ENCODE data around the gene THSD1. TPM values are rescaled to one million over a fixed set of nuclear protein-coding genes. Genes with fewer than 3 reads are reported as not detected.
A peak's percentile ranks its signal among the peaks of the same experiment; 100 is the strongest.

The THSD1 gene
- total and polyA plus RNA-seq, 10 of the 15 experiments (the other 5 are each of a cell fraction or from before 2014, with no cell fraction given), result 0.03 to 0.20 (median 0.13) TPM; not detected in 2

DNA sequence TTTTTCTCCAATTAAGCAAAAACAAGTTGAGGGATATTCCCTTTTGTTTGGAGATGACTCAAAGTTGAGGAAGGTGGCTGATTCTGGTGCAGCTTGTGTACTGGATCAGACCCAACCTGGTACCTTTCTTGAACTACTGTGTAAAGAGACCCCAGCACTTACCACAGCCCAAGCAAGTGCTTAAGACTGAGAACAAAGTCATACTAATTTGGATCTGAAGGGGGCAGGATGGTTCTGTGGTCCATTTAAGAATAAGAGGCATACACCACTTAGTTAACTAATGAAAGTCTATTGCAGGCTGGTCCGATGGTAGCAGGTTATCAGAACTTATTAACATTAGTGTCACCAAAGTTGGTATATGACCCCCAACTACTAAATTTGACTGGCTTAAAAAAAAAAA is 6.3 kb downstream of the THSD1 start:
- Histone ChIP-seq H3K9ac (ENCODE audit: control insufficient read depth, insufficient read depth, low read length) (no peak overlapping the region), H3K4me3 (no peak overlapping the region), H3K79me2 (ENCODE audit: control insufficient read depth, insufficient read depth, low read length) (no peaks in the 10 kb centered on the region), H4K20me1 (ENCODE audit: control insufficient read depth, insufficient read depth) (no peaks in the 10 kb centered on the region), H3K27me3 (replicated peaks in 1 of 2; ENCODE audit: control insufficient read depth in 2 of 2, insufficient read depth in 2 of 2, low read length in 1 of 2) (no peaks in the 10 kb centered on the region; a peak in 2 of 4 replicates), H3K4me2 (ENCODE audit: control insufficient read depth, insufficient read depth) (no peak overlapping the region), H2AFZ (ENCODE audit: control insufficient read depth, low read depth, low read length) (no peak overlapping the region), H3K36me3 (ENCODE audit: control insufficient read depth in 2 of 2, insufficient read depth in 2 of 2, low read length in 1 of 2) (no peaks in the 10 kb centered on the region), H3K27ac (ENCODE audit: control insufficient read depth, insufficient read depth) (no peak overlapping the region), H3K4me1 (ENCODE audit: control insufficient read depth, insufficient read depth, low read length) (no peaks in the 10 kb centered on the region), H3K9me3 (replicated peaks; ENCODE audit: control insufficient read depth, insufficient read depth, low read length) (no peaks in the 10 kb centered on the region)
- in situ Hi-C loops (cut with MboI) (no loop called here), intact Hi-C loops (cut with micrococcal nuclease; ENCODE audit: unreplicated experiment) (no loop called here)
- CTCF ChIA-PET, result interaction anchor here (0.6 to 0.7 kb wide), 2 partner anchors 29 to 34 kb away, joined by 3 to 4 read pairs; no protein-coding TSS in a partner anchor
- SMC1A ChIA-PET (ENCODE audit: uncharacterized antibody, unreplicated experiment), result no interaction called here
- BruUV-seq (replicated peaks), result no TSS peak
- RAD21 ChIA-PET (ENCODE audit: unreplicated experiment), result no interaction called here
- DNase-seq (ENCODE audit: low read depth, low spot score) (no peak), ATAC-seq (peak; percentile 52; the same call in 2 of the 3 replicates), FAIRE-seq (no peak)
- 100% methylated on average over 1 of the region's 1 CpG for WGBS (ENCODE audit: insufficient coverage, insufficient replicate concordance, low lambda C conversion rate, missing lambda C conversion rate)
- POLR2A ChIA-PET, result no interaction called here
- TF ChIP-seq, protein P1, sequence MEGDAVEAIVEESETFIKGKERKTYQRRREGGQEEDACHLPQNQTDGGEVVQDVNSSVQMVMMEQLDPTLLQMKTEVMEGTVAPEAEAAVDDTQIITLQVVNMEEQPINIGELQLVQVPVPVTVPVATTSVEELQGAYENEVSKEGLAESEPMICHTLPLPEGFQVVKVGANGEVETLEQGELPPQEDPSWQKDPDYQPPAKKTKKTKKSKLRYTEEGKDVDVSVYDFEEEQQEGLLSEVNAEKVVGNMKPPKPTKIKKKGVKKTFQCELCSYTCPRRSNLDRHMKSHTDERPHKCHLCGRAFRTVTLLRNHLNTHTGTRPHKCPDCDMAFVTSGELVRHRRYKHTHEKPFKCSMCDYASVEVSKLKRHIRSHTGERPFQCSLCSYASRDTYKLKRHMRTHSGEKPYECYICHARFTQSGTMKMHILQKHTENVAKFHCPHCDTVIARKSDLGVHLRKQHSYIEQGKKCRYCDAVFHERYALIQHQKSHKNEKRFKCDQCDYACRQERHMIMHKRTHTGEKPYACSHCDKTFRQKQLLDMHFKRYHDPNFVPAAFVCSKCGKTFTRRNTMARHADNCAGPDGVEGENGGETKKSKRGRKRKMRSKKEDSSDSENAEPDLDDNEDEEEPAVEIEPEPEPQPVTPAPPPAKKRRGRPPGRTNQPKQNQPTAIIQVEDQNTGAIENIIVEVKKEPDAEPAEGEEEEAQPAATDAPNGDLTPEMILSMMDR (IDR thresholded peaks at IDR 0.05 in 2 of 3, conservative IDR thresholded peaks at IDR 0.05 in 1 of 3; ENCODE audit: control insufficient read depth in 2 of 3, extremely low read depth in 1 of 3, insufficient read depth in 1 of 3, low read depth in 3 of 3, low read length in 3 of 3), result peak in 1 of 3 experiments; percentile 20; a peak in 1 of 6 replicates
- TF ChIP-seq, protein P2, sequence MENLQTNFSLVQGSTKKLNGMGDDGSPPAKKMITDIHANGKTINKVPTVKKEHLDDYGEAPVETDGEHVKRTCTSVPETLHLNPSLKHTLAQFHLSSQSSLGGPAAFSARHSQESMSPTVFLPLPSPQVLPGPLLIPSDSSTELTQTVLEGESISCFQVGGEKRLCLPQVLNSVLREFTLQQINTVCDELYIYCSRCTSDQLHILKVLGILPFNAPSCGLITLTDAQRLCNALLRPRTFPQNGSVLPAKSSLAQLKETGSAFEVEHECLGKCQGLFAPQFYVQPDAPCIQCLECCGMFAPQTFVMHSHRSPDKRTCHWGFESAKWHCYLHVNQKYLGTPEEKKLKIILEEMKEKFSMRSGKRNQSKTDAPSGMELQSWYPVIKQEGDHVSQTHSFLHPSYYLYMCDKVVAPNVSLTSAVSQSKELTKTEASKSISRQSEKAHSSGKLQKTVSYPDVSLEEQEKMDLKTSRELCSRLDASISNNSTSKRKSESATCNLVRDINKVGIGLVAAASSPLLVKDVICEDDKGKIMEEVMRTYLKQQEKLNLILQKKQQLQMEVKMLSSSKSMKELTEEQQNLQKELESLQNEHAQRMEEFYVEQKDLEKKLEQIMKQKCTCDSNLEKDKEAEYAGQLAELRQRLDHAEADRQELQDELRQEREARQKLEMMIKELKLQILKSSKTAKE (IDR thresholded peaks at IDR 0.05; ENCODE audit: low read depth, poor library complexity, severe bottlenecking), result no peak
